GM12878 (cell line): ENCODE measurements around the gene ZNF93. TPM values are rescaled to one million over a fixed set of nuclear protein-coding genes. Genes with fewer than 3 reads are reported as not detected.

Source experiments
- ATAC-seq: fragments of 200-7000 bp; cut with Tn5 transposase; 3 replicates; pipeline ENCODE4 v1.9.1; 2020; ENCODE audit warnings: mild to moderate bottlenecking, moderate library complexity
- BruUV-seq: library from RNA; stranded (reverse); fragments of 400-500 nt; replicated peaks from 2 replicates; lab custom pipeline; 2021; lab: Mats Ljungman, UMichigan
- CTCF ChIA-PET: fragments of 300-600 bp; sonication (Branson Sonifier 250); formaldehyde crosslinking; extraction: SDS; loops from one replicate; lab custom pipeline; 2021; ENCODE audit warnings: inconsistent platforms; lab: Yijun Ruan, JAX
- POLR2A ChIA-PET: fragments of 350-600 bp; formaldehyde crosslinking; extraction: SDS; loops from one replicate; lab custom pipeline; 2021; ENCODE audit warnings: inconsistent platforms; lab: Charles Lee
- RAD21 ChIA-PET: fragments of 300-600 bp; sonication (Branson Sonifier 250); formaldehyde crosslinking; loops from one replicate; lab custom pipeline; 2023; ENCODE audit warnings: antibody characterized with exemption; ENCODE audit not compliant: unreplicated experiment; lab: Charles Lee
- SMC1A ChIA-PET: fragments of 300-600 bp; sonication (Branson Sonifier 250); formaldehyde crosslinking; loops from one replicate; lab custom pipeline; 2023; ENCODE audit not compliant: unreplicated experiment, uncharacterized antibody; lab: Charles Lee
- DNase-seq: peaks from one replicate; pipeline ENCODE4 v3.0.0-alpha.2; 2011; ENCODE audit warnings: low read depth, low spot score
- FAIRE-seq: peaks from 3 replicates; lab custom pipeline; 2011; peaks lifted over from hg19 to GRCh38; lab: Jason Lieb, UNC
- H2AFZ ChIP-seq: 2 replicates; pipeline ENCODE4 v1.6.0; 2011; ENCODE audit warnings: low read depth, low read length, control low read depth; ENCODE audit not compliant: control insufficient read depth
- H3K27ac ChIP-seq: 2 replicates; pipeline ENCODE4 v1.5.1; 2011; ENCODE audit warnings: control low read depth; ENCODE audit not compliant: control insufficient read depth, insufficient read depth
- H3K27me3 ChIP-seq, 2 experiments: replicated peaks in 1 of 2; 2 replicates each; pipeline versions ENCODE4 v1.6.0 to v1.6.1; 2011; ENCODE audit warnings: low read length in 1 of 2; ENCODE audit not compliant: control insufficient read depth in 2 of 2, insufficient read depth in 2 of 2
- H3K36me3 ChIP-seq, 2 experiments: 2 replicates each; pipeline ENCODE4 v1.5.1; 2011; ENCODE audit warnings: low read length in 1 of 2; ENCODE audit not compliant: control insufficient read depth in 2 of 2, insufficient read depth in 2 of 2
- H3K4me1 ChIP-seq: 2 replicates; pipeline ENCODE4 v1.6.1; 2011; ENCODE audit warnings: mild to moderate bottlenecking, low read length, moderate library complexity, mixed read lengths; ENCODE audit not compliant: control insufficient read depth, insufficient read depth
- H3K4me2 ChIP-seq: 2 replicates; pipeline ENCODE4 v1.6.0; 2011; ENCODE audit warnings: control low read depth; ENCODE audit not compliant: control insufficient read depth, insufficient read depth
- H3K4me3 ChIP-seq: fragments of 200-600 bp; sonication (generic); 2 replicates; pipeline ENCODE4 v1.5.1; 2016
- H3K79me2 ChIP-seq: 2 replicates; pipeline ENCODE4 v1.6.0; 2011; ENCODE audit warnings: low read length; ENCODE audit not compliant: control insufficient read depth, insufficient read depth
- H3K9ac ChIP-seq: 2 replicates; pipeline ENCODE4 v1.8.0; 2011; ENCODE audit warnings: low read length, control low read depth, mixed read lengths; ENCODE audit not compliant: control insufficient read depth, insufficient read depth
- H3K9me3 ChIP-seq: replicated peaks from 3 replicates; pipeline ENCODE4 v1.5.1; 2011; ENCODE audit warnings: mild to moderate bottlenecking, low read length; ENCODE audit not compliant: control insufficient read depth, insufficient read depth
- H4K20me1 ChIP-seq: 2 replicates; pipeline ENCODE4 v1.6.0; 2011; ENCODE audit not compliant: control insufficient read depth, insufficient read depth
- BCL11A ChIP-seq: IDR thresholded peaks from 2 replicates; pipeline ENCODE4 v1.6.1; 2011; ENCODE audit warnings: low read depth, low read length
- CHD1 ChIP-seq: IDR thresholded peaks from 2 replicates; pipeline ENCODE4 v1.6.1; 2012; ENCODE audit warnings: low read depth, low read length, improper control_type of control experiment
- ETV6 ChIP-seq, 2 experiments: fragments of 450-650 bp in 1 of 2; IDR thresholded peaks in 1 of 2; conservative IDR thresholded peaks in 1 of 2; 2 replicates each; pipeline ENCODE4 v1.6.1; 2014; ENCODE audit warnings: antibody characterized with exemption in 1 of 2, borderline replicate concordance in 1 of 2, low read depth in 1 of 2, mild to moderate bottlenecking in 1 of 2, moderate library complexity in 1 of 2
- FOXK2 ChIP-seq: fragments of 450-650 bp; IDR thresholded peaks from 2 replicates; pipeline ENCODE4 v1.6.1; 2017; ENCODE audit warnings: mild to moderate bottlenecking, moderate library complexity
- GABPA ChIP-seq: IDR thresholded peaks from 2 replicates; pipeline ENCODE4 v1.6.1; 2014; ENCODE audit warnings: antibody characterized with exemption, low read depth, mild to moderate bottlenecking, inconsistent platforms
- KLF5 ChIP-seq: fragments of 450-650 bp; IDR thresholded peaks from 2 replicates; pipeline ENCODE4 v1.6.1; 2014; ENCODE audit warnings: mild to moderate bottlenecking; ENCODE audit not compliant: partially characterized antibody
- PAX5 ChIP-seq: IDR thresholded peaks from 2 replicates; pipeline ENCODE4 v1.6.1; 2011; ENCODE audit warnings: low read depth, low read length, borderline replicate concordance
- PAX8 ChIP-seq: fragments of 450-650 bp; IDR thresholded peaks from 2 replicates; pipeline ENCODE4 v1.6.1; 2017; ENCODE audit warnings: mild to moderate bottlenecking, moderate library complexity
- RAD21 ChIP-seq: IDR thresholded peaks from 2 replicates; pipeline ENCODE4 v1.6.1; 2011; ENCODE audit warnings: mild to moderate bottlenecking, low read depth, low read length, moderate library complexity; ENCODE audit not compliant: insufficient read depth
- RCOR1 ChIP-seq: conservative IDR thresholded peaks from 2 replicates; pipeline ENCODE4 v1.6.1; 2012; ENCODE audit warnings: low read depth, low read length, improper control_type of control experiment
- SIX5 ChIP-seq: IDR thresholded peaks from 2 replicates; pipeline ENCODE4 v1.6.1; 2011; ENCODE audit warnings: mild to moderate bottlenecking, low read depth, low read length, moderate library complexity; ENCODE audit not compliant: severe bottlenecking
- STAT3 ChIP-seq: IDR thresholded peaks from 2 replicates; pipeline ENCODE4 v1.6.1; 2011; ENCODE audit warnings: low read depth, low read length, improper control_type of control experiment
- TAF1 ChIP-seq: IDR thresholded peaks from 2 replicates; pipeline ENCODE4 v1.6.1; 2011; ENCODE audit warnings: mild to moderate bottlenecking, low read depth, low read length, borderline replicate concordance
- TCF12 ChIP-seq: IDR thresholded peaks from 2 replicates; pipeline ENCODE4 v1.6.1; 2011; ENCODE audit warnings: low read depth, mild to moderate bottlenecking, low read length
- ZBTB11 ChIP-seq: fragments of 450-650 bp; formaldehyde crosslinking; IDR thresholded peaks from 2 replicates; pipeline ENCODE4 v1.5.0; 2022; ENCODE audit warnings: mild to moderate bottlenecking, missing genetic modification characterization
- ZBTB33 ChIP-seq: fragments of 450-650 bp; IDR thresholded peaks from 2 replicates; pipeline ENCODE4 v1.6.1; 2017; ENCODE audit warnings: mild to moderate bottlenecking
- WGBS: methylation state at CpG from one replicate; pipeline ENCODE4 v1.1.6; 2016; ENCODE audit warnings: low lambda C conversion rate; ENCODE audit not compliant: insufficient replicate concordance, insufficient coverage; ENCODE audit errors: missing lambda C conversion rate; 5-methylcytosine and 5-hydroxymethylcytosine counted together
- in situ Hi-C: fragments of 300-500 bp; cut with MboI; formaldehyde crosslinking; loops from 9 replicates; pipeline ENCODE4 v1.14.3; 2018; ENCODE audit warnings: mixed read lengths
- intact Hi-C: fragments of 100-400 bp; cut with micrococcal nuclease; formaldehyde crosslinking; loops from one replicate; pipeline ENCODE4 v1.14.2; 2022; ENCODE audit not compliant: unreplicated experiment
- polyA plus RNA-seq, 11 experiments: library from polyadenylated mRNA; depleted of rRNA in 4 of 11; unstranded in 6 of 11; stranded (reverse) in 5 of 11; fragments of >200 nt; fragmentation: Nextera tagmentation in 4 of 11; fragmentation: Illumina TruSeq in 1 of 11; extraction: Ambion mirVana in 4 of 11; extraction: Trizol in 1 of 11; gene quantifications; 1 replicate in 1 of 11; 2 replicates in 10 of 11; pipeline versions ENCODE4 v1.2.1 to v1.2.3, GENCODE V29; 2011 to 2016; ENCODE audit warnings: inconsistent platforms in 2 of 11, missing spikeins in 2 of 11, low read depth in 1 of 11
- total RNA-seq, 4 experiments: library from RNA; depleted of rRNA in 3 of 4; stranded (reverse); fragments of >200 nt in 3 of 4; fragmentation: Illumina TruSeq in 1 of 4; extraction: Trizol in 1 of 4; gene quantifications; 2 replicates each; pipeline versions ENCODE4 v1.2.1 to v1.2.3, GENCODE V29; 2013 to 2021
- TF ChIP-seq, protein P1 (sequence below): fragments of 450-650 bp; formaldehyde crosslinking; IDR thresholded peaks from 2 replicates; pipeline ENCODE4 v1.4.0; 2022; ENCODE audit warnings: mild to moderate bottlenecking, moderate library complexity

ZNF93 gene
- total and polyA plus RNA-seq, 10 of the 15 experiments (the other 5 are each of a cell fraction or from before 2014, with no cell fraction given) = 0.70 to 7.9 (median 1.9) TPM

GRCh38 chr19:19858751-19859150, 42.0 kb upstream of the ZNF93 start:
- H3K4me3 ChIP-seq = no peak overlapping the region
- ChIA-PET CTCF (no interaction called here), SMC1A (no interaction called here), POLR2A (no interaction called here), RAD21 (no interaction called here)
- no peaks in the 10 kb centered on the region for H4K20me1 ChIP-seq
- H3K79me2 ChIP-seq = no peaks in the 10 kb centered on the region
- peaks cover 7% of the 10 kb centered on the region; the same call in 2 of the 3 replicates for H3K9me3 ChIP-seq
- no peaks in the 10 kb centered on the region for H3K36me3 ChIP-seq
- in situ Hi-C loops (no loop called here), intact Hi-C loops (no loop called here)
- FAIRE-seq = no peak
- no TSS peak for BruUV-seq
- H3K4me2 ChIP-seq = no peak overlapping the region
- DNase-seq = no peak
- no peak overlapping the region for H2AFZ ChIP-seq
- TF ChIP-seq BCL11A (no peak), TCF12 (no peak), SIX5 (no peak), PAX5 (no peak), ZBTB11 (no peak), FOXK2 (no peak), ZBTB33 (no peak), STAT3 (no peak), RCOR1 (no peak), ETV6 (conservative IDR thresholded peaks at IDR 0.05 in 1 of 2, IDR thresholded peaks at IDR 0.05 in 1 of 2; ENCODE audit: borderline replicate concordance in 1 of 2, low read depth in 1 of 2) (no peak), TAF1 (no peak), RAD21 (no peak), PAX8 (no peak), CHD1 (no peak), GABPA (no peak), KLF5 (no peak)
- TF ChIP-seq, protein P1, sequence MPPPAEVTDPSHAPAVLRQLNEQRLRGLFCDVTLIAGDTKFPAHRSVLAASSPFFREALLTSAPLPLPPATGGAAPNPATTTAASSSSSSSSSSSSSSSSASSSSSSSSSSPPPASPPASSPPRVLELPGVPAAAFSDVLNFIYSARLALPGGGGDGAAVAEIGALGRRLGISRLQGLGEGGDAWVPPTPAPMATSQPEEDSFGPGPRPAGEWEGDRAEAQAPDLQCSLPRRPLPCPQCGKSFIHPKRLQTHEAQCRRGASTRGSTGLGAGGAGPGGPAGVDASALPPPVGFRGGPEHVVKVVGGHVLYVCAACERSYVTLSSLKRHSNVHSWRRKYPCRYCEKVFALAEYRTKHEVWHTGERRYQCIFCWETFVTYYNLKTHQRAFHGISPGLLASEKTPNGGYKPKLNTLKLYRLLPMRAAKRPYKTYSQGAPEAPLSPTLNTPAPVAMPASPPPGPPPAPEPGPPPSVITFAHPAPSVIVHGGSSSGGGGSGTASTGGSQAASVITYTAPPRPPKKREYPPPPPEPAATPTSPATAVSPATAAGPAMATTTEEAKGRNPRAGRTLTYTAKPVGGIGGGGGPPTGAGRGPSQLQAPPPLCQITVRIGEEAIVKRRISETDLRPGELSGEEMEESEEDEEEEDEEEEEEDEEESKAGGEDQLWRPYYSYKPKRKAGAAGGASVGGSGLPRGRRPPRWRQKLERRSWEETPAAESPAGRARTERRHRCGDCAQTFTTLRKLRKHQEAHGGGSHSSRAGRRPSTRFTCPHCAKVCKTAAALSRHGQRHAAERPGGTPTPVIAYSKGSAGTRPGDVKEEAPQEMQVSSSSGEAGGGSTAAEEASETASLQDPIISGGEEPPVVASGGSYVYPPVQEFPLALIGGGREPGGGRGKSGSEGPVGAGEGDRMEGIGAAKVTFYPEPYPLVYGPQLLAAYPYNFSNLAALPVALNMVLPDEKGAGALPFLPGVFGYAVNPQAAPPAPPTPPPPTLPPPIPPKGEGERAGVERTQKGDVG (CRISPR knock-in tag) = no peak
- 0% methylated on average over 2 of the region's 2 CpGs for WGBS
- H3K4me1 ChIP-seq = no peaks in the 10 kb centered on the region
- no peak overlapping the region for H3K27ac ChIP-seq
- no peaks in the 10 kb centered on the region for H3K27me3 ChIP-seq
- no peak for ATAC-seq
- no peak overlapping the region for H3K9ac ChIP-seq
